ENCODE data around the gene HERC4.

GRCh38 chr10:68101066-68101465 is 26.0 kb upstream of the HERC4 start:
- no peak for TF ChIP-seq CTCF (IDR thresholded peaks at IDR 0.05; ENCODE audit: extremely low read depth in 1 of 2, insufficient read depth in 1 of 2, low read depth in 1 of 2, low read length in 2 of 2)
- TF ChIP-seq POLR2A (IDR thresholded peaks at IDR 0.05; ENCODE audit: low read depth, low read length) = no peak
- no peak for TF ChIP-seq EZH2 (IDR thresholded peaks at IDR 0.05; ENCODE audit: borderline replicate concordance, low read depth, low read length, severe bottlenecking)
- no peak for TF ChIP-seq JUN (IDR thresholded peaks at IDR 0.05; ENCODE audit: borderline replicate concordance, insufficient read depth, insufficient read length, low read depth)
- TF ChIP-seq FOS (IDR thresholded peaks at IDR 0.05; ENCODE audit: borderline replicate concordance, insufficient read depth, low read length) = no peak
- TF ChIP-seq MAX (IDR thresholded peaks at IDR 0.05; ENCODE audit: insufficient read depth, insufficient read length) = no peak
- no peak for TF ChIP-seq POLR2AphosphoS5 (IDR thresholded peaks at IDR 0.05; ENCODE audit: insufficient read depth, low read depth, low read length)
- TF ChIP-seq MYC (IDR thresholded peaks at IDR 0.05; ENCODE audit: low read depth, low read length) = no peak

All from endothelial cell of umbilical vein (primary cell).